Measurements from ENCODE around the gene MRPL51.
"Not testable (repeated sequence)": the region's sequence is repeated elsewhere in the genome, so short reads cannot be mapped to it uniquely, and the experiment has no call there.

MRPL51 gene

DNA sequence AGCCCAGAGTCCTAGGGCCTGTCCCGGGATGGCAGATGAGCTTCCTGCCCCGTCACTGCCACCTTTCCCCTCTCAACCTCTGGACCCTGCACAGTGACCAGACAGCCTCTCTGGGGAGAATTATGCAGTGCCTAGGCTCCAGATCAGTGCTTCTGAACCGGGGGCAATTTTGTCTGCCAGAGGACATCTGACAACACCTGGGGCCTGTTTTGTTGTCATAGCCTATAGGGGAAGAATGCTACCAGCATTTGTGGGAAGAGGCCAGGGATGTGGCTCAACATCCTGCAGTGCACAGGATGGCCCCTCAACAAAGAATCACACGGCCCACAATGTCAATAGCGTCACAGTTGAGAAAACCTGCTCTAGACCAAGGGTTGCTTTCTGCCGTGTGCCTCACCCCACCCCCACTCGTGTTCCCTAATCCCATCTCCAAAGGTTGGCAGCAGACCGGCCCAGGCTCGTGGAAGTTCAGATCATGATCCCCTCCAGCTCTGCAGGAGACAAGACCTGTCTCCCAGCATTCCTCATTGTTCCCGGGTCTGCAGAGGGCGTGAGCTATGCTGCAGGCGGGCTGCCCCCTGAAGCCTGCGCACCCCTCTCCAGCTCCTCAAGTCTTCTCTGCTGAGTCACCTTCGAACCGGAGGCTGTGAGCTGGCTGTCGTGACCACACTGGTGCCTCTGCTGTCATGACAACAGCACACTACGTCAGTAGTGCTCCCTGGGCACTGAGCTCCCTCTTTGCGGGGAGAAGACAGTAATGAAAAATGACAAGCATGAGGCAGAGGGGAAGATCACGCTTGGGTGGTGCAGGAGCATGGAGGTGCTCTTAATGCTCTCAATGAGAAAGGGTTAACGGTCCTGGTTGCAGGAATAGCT, 39.2 kb upstream of the MRPL51 start:
- DNase-seq (ENCODE audit: low read depth) = peak; percentile 100

DNA sequence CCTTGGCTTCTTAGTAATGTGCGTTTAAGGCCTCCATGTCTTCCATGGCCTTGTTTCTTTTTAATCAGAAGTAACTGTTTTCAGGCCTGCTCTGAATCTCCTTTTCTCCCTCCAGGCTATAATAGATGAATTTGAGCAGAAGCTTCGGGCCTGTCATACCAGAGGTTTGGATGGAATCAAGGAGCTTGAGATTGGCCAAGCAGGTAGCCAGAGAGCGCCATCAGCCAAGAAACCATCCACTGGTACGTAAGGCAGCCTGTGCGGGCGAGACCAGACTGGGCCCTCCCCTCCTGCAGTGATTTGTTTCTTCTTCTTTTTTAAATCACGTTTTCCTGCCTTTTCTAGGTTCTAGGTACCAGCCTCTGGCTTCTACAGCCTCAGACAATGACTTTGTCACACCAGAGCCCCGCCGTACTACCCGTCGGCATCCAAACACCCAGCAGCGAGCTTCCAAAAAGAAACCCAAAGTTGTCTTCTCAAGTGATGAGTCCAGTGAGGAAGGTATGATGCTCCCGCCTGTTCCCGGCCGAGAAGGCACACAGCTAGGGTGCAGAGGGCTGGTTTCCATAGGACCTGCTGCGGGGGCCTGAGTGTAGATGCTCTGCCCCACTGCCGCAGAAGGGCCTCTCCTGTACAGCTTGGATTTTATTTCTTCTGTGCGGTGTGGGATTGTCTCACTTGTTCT, 37.7 kb upstream of the MRPL51 start:
- DNase-seq (ENCODE audit: low read depth) = no peak

DNA sequence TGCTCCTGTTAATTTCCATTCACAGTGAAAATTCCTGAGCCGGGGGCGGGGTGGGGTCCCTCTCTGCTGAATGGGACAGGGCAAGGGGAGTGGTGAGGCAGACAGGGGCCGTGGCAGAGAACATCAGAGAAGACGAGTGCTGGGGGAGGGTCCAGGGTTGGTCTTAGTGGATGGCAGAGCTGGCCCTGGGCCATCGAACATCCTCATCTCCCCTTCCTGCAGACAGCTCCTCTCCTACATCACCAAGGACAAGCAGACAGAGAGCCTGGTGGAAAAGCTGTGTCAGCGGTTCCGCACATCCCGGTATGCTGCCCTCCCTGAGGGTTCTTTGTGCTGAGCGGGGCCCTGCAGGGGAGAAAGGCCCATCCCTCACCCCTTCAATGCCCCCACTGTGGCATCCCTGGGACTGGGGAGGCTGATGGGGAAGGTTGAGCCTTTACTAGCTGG, 36.3 kb upstream of the MRPL51 start:
- no peak for DNase-seq (ENCODE audit: low read depth)

DNA sequence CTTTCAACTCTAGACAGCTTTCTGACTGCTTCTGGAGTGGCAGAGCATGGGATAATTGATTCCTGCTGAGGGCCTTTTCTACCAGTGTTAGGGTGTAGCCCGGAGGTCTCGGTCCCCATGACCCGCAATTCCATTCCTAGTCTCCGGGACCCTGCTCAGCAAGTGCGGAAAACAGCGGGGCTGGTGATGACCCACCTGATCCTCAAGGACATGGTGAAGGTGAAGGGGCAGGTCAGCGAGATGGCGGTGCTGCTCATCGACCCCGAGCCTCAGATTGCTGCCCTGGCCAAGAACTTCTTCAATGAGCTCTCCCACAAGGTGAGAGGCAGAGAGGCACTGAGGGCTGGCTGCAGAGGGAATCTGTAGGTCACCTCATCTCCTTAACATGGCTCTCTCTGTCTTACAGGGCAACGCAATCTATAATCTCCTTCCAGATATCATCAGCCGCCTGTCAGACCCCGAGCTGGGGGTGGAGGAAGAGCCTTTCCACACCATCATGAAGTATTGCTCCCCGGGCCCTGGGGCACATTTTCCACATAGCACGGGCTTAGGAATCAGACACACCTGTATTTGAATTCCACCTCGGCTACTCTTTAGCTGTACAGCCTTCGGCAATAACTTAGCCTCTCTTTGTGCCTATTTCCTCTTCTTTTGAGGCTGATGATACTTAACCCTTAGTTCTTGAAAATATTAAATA, 35.6 kb upstream of the MRPL51 start:
- no peak for DNase-seq (ENCODE audit: low read depth)

DNA sequence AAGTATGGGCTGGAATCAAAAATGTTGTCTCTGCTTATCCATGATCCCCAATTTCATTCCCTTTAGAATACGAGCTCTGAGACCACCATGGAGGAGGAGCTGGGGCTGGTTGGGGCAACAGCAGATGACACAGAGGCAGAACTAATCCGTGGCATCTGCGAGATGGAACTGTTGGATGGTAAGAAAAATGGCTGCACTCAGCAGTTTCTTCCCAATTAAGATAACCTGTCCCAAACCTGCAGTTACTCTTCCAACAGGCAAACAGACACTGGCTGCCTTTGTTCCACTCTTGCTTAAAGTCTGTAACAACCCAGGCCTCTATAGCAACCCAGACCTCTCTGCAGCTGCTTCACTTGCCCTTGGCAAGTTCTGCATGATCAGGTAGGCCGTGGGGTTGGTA, 34.6 kb upstream of the MRPL51 start:
- no peak for DNase-seq (ENCODE audit: low read depth)

DNA sequence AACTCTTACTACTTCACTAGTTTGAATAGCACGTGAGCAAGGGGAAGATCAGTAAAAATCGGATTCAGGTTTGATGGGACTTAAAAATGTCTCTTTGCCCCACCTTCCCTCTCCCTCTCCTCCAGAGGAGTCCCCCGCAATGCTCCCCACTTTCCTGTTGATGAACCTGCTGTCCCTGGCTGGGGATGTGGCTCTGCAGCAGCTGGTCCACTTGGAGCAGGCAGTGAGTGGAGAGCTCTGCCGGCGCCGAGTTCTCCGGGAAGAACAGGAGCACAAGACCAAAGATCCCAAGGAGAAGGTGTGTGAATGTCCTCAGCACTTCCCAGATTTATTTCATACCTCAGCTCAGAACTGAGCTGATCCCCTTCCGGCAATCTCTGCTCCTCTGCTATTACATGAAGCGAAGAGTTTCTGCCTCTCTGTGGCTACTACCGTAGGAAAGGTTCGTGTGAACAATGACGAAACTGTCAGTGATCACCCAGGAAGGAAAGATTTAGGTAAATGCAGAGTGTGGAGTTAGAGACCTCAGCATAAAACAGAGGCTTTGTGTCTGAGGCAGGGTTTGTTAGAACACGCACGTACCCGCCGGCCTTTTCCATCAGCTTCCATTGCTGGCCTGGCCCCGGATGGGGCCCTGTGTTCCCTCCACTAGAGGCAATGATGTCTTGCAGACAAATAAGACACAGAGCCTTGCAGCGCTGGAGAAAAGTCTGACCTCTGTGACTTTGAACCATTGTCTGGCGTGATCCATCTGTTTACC, 33.9 kb upstream of the MRPL51 start:
- DNase-seq (ENCODE audit: low read depth) = no peak

DNA sequence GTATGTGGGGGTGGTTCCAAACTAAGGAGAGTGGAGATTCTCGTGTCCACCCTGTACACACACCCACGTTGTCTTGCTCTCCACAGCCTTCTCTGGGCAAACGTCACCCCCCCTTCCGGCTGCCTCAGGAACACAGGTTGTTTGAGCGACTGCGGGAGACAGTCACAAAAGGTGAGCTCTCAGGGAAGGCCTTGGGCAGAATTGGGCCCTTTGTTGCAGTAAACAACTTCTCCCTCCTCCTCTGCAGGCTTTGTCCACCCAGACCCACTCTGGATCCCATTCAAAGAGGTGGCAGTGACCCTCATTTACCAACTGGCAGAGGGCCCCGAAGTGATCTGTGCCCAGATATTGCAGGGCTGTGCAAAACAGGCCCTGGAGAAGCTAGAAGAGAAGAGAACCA, 33.1 kb upstream of the MRPL51 start:
- no peak for DNase-seq (ENCODE audit: low read depth)

DNA sequence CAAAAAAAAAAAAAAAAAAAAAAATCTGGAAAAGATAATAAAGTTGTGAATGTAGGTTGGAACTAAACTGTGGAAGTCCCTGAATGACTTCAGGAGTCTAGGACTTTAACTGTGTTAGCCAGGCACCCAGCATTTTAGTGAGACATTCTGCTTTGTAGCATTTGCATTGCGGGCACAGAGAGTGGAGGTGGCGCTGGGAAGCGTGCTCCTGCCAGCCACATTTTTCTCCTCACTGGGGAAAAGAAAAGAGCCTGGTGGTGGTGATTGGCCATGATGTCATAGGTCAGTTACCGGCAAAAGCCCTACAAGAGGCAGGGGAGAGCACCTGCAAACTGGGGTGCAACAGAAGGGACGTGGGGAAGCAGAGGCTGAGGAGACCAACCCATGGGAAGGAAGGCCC, 31.6 kb upstream of the MRPL51 start:
- no peak for DNase-seq (ENCODE audit: low read depth)

DNA sequence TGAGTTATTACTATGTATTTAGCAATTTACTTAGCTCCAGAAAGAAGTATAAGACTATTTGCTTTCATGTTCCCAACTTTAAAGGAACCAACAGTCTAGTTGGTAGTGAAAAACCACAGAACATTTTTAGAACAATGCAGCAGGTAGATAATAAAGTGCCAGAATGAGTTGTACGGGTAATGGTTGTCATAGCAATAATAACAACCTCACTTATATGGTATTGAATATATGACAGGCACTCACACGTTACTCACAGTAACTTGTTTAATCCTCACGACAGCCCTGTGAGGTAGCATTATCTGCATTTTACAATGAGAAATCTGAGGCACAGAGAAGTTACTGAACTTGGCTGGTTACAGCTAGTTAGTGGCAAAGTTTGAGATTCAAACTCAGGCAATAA, 30.6 kb upstream of the MRPL51 start:
- no peak for DNase-seq (ENCODE audit: low read depth)

DNA sequence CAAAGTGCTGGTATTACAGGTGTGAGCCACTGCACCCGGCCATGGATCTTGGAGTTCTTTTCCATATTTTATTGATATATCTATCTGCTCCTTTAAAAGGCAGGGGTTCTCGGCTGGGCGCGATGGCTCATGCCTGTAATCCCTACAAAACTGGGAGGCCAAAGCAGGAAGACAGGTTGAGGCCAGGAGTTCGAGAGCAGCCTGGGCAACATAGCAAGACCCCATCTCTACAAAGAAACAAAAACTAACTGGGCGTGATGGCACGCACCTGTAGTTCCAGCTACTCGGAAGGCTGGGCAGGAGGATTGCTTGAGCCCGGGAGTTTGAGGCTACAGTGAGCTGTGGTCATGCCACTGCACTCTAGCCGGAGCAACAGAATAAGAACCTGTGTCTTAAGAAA, 29.1 kb upstream of the MRPL51 start:
- no peak for DNase-seq (ENCODE audit: low read depth)

DNA sequence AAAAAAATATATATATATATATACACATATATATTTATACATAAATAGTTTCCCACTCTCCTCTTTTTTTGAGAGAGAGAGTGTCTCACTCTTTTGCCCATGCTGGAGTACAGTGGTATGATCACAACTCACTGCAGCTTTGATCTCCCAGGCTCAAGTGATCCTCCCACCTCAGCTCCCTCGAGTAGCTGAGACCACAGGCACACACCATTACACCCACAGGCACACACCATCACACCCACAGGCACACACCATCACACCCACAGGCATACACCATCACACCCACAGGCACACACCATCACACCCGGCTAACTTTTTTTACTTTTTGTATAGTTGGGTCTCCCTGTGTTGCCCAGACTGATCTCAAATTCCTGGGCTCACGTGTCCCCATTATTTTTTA, 27.1 kb upstream of the MRPL51 start:
- DNase-seq (ENCODE audit: low read depth) = no peak

DNA sequence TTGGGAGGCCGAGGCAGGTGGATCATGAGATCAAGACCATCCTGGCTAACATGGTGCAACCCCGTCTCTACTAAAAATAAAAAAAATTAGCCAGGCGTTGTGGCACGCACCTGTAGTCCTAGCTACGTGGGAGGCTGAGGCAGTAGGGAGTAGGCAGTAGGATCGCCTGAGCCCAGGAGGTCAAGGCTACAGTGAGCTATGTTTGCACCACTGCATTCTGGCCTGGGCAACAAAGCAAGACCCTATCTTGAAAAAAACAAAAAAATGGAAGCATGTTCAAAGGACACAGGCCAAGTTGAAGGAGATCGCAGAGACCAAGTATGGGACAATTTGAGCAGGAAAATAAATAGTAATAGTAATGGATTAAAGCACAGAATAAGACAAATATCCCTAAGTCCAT, 15.0 kb upstream of the MRPL51 start:
- no peak for DNase-seq (ENCODE audit: low read depth)

DNA sequence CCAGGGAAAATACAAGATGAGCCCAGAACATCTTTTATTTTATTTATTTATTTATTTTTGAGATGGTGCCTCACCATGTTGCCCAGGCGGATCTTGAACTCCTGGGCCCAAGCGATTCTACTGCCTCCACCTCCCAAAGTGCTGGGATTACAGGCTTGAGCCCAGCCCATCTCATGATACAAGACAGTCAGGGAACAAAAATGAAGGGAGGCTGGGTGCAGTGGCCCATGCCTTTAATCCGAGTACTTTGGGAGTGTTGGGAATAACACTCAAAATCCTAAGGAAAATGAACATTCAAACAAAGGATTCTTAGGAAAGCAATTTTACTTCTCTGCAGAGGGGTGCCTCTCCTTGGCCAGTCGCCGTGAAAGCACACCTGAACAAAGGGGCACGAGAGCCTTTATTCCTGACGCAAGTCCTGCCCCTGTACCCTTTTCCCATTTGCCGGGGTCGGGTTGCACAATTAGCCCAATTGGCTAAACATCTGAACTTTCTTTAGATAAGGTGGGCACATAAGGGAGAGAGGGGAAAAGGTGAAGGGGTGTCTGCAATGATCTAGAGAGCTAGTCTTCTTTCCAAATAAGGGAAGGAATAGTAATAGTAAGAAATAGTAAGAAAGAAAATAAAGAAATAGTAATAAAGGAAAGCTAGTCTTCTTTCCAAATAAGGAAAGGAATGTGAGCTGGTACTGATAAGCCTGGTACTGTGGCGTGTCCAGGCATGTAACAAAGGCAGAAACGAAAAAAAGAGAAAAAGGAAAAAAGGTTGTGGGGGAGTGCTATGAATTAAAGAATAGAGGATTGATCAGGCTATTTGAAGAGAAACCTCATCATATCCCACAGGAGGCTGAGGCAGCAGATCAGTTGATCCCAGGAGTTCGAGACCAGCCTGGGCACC, 14.3 kb upstream of the MRPL51 start:
- DNase-seq (ENCODE audit: low read depth) = peak; percentile 46

DNA sequence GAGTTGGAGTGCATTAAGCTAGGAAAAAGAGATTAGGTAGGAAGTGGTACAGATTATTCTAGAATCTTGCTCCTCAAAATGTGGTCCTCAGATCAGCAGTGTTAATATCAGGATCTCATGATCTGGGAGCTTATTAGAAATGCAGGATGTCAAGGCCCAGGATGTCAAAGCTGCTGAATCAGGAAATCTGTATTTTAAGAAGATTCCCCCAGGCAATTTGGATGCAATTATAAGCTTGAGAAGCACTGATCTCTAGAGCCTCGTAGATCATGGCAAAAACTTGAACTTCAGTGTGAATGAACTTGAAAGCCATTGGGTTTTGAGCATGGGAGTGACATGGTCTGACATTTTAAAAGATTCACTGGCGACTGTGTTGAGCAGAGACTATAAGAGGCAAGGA, 7.4 kb upstream of the MRPL51 start:
- DNase-seq (ENCODE audit: low read depth) = no peak

DNA sequence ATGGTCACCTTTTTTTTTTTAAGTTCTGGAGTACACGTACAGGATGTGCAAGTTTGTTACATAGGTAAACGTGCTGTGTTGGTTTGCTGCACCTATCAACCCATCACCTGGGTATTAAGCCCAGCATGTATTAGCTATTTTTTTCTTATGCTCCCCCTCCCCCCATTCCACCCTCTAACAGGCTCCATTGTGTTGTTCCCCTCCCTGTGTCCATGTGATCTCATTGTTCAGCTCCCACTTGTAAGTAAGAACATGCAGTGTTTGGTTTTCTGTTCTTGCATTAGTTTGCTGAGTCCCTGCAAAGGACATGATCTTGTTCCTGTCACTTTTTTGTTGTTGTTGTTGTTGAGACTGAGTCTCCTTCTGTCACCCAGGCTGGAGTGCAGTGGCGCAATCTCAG, 4.2 kb upstream of the MRPL51 start:
- not testable (repeated sequence) for DNase-seq (ENCODE audit: low read depth)

DNA sequence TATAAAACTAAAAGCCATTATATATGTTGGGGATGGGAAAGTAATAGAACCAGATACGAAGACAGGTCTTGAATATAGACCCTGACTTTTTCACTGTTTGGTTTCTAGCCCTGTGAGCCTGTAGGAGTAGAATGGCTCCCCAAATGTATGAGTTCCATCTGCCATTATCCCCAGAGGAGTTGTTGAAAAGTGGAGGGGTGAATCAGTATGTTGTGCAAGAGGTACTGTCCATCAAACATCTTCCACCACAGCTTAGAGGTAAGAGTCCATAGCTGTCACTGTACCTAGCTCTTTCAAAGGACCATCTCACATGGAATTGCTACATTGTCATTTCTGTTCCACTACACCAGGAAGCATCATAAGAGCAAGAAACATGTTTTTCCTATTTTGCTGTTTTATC, 1.9 kb upstream of the MRPL51 start:
- no peak for DNase-seq (ENCODE audit: low read depth)

DNA sequence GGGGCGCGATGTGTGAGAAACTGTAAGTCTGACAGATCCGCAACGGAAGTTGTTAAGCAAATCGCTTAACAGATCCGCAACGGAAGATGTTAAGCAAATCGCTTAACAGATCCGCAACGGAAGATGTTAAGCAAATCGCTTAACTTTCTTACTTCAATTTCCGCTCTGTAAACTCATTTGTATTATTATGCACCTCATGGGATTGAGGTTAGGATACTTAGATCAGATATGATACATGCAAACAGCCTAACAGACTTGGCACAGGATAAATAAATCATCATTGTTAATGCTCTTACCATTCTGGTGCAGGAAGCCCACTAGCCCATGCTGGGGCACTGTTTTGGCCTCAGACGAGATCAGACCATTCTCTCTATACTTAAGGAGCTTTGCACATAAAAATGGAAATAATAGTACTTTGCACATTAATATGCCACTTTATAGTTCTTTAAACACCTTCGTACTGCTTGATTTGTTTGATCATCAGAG, 1.2 kb upstream of the MRPL51 start:
- no peak for DNase-seq (ENCODE audit: low read depth)

DNA sequence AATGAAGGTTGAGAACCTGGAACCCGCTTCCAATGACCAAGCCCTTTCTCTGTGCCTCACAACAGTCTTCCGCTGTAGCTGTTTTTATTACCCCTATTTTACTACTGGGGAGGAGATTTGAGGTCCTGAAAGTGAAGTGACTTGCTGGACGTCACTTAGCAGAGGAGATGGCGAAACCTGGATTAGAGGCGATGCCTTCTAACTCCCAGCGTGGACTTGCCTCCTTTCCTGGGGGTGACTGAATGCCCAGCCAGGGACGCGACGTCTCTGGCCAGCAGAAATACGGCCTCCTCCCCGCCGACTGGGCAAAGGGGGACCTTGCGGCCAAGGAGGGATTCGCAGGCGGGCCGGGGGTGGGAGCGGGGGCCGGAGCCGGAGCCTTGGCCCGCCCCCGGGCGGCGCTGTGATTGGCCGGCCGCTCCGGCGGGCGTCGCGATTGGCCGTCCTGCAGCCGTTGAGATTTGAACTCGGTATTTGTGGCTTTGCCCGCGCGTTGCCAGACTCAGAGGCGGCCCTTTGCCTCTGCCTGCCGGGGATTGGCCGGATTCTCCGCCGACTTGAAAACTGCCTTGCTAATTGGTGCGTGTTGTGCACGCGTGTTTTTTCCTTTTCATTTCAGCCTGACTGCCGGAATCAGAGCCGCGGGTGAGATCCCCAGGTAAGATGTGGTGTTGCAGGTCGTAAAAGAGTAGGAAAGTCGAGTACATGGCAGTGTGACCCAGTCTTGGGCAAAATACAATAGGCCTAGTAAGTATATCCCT, 615 bp upstream of the MRPL51 start, which contains the start of gene NCAPD2:
NCAPD2 (plus strand) TSS at position 606 of the 761 bp plus-strand sequence. CDS start 997 bp downstream, outside the sequence.
- peak; percentile 97 for DNase-seq (ENCODE audit: low read depth)

DNA sequence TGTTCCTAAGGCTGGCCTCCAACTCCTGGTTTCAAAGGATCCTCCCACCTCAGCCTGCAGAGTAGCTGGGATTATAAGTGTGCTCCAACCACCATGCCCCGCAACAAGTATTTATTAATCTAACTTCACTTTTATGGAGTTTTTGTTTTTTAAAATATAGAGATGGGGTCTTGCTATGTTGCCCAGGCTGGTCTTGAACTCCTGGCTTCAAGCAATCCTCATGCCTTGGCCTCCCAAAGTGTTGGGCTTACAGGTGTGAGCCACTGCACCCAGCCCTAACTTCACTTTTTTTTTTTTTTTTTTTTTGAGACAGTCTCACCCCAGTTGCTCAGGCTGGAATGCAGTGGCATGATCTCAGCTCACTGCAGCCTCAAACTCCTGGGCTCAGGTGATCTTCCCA, 2.4 kb downstream of the MRPL51 start:
- not testable (repeated sequence) for DNase-seq (ENCODE audit: low read depth)

DNA sequence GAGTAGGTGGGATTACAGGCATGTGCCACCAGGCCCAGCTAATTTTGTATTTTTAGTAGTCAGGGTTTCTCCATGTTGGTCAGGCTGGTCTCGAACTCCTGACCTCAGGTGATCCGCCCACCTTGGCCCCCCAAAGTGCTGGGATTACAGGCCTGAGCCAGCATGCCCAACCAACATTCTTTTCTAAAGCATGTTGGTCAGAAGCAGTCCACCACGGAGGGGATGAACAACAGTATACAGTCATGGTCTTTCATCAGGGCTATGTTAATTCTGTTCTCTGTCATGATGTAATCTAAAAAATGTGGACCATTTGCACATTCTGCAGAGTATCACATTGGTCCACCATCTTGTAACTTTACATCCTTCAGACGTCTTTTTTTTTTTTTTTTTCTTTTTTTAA, 3.6 kb downstream of the MRPL51 start:
- DNase-seq (ENCODE audit: low read depth) = no peak
